HCT116 (cell line): ENCODE measurements around the gene USP15. TPM values are rescaled to one million over a fixed set of nuclear protein-coding genes. Genes with fewer than 3 reads are reported as not detected.
"Not testable (repeated sequence)": the region's sequence is repeated elsewhere in the genome, so short reads cannot be mapped to it uniquely, and the experiment has no call there.

Source experiments
- ATAC-seq: fragments of 200-7000 bp; cut with Tn5 transposase; 2 replicates; pipeline ENCODE4 v1.9.1; 2020; ENCODE audit warnings: mild to moderate bottlenecking, moderate library complexity
- BruUV-seq: library from RNA; stranded (reverse); fragments of 400-500 nt; replicated peaks from 2 replicates; lab custom pipeline; 2021; lab: Mats Ljungman, UMichigan
- CTCF ChIA-PET: fragments of 300-600 bp; sonication (Branson Sonifier 250); formaldehyde crosslinking; loops from one replicate; lab custom pipeline; 2021; ENCODE audit warnings: antibody characterized with exemption; lab: Charles Lee
- POLR2A ChIA-PET: fragments of 300-600, 350-600 bp; sonication (Branson Sonifier 250); formaldehyde crosslinking; loops from one replicate; lab custom pipeline; 2021; ENCODE audit warnings: antibody characterized with exemption; lab: Charles Lee
- RAD21 ChIA-PET, 2 experiments: fragments of 300-600 bp; sonication (Branson Sonifier 250); formaldehyde crosslinking; loops; one replicate each; lab custom pipeline; 2023; ENCODE audit warnings: low total read pairs in 2 of 2; ENCODE audit not compliant: uncharacterized antibody in 2 of 2, unreplicated experiment in 2 of 2, low non-redundant PET in 1 of 2; lab: Charles Lee
- DNase-seq: peaks from one replicate; pipeline ENCODE4 v3.0.0-alpha.2; 2010; ENCODE audit warnings: low read depth, low spot score
- H2AFZ ChIP-seq: fragments of 200-600 bp; shearing (Covaris generic), sonication (generic); 2 replicates; pipeline ENCODE4 v1.6.1; 2017; ENCODE audit warnings: low read depth, mixed run types, mixed read lengths, antibody characterized with exemption, low read length; ENCODE audit not compliant: poor library complexity, severe bottlenecking
- H3K27ac ChIP-seq: 2 replicates; pipeline ENCODE4 v1.5.1; 2012; ENCODE audit warnings: low read depth, low read length
- H3K27me3 ChIP-seq: fragments of 200-600 bp; sonication (generic); 2 replicates; pipeline ENCODE4 v1.6.1; 2016; ENCODE audit warnings: mixed run types, low read length, mixed read lengths; ENCODE audit not compliant: insufficient read depth
- H3K36me3 ChIP-seq, 2 experiments: fragments of 200-500 bp in 1 of 2; fragments of 200-600 bp in 1 of 2; sonication (Bioruptor generic) in 1 of 2; sonication (generic) in 1 of 2; 2 replicates each; pipeline versions ENCODE4 v1.5.1 to v1.6.1; 2014 to 2016; ENCODE audit warnings: low read length in 2 of 2, inconsistent platforms in 1 of 2, mixed read lengths in 1 of 2, mixed run types in 1 of 2; ENCODE audit not compliant: insufficient read depth in 2 of 2, control insufficient read depth in 1 of 2
- H3K4me1 ChIP-seq, 2 experiments: fragments of 200-600 bp in 1 of 2; sonication (generic) in 1 of 2; 2 replicates each; pipeline versions ENCODE4 v1.5.1 to v1.6.1; 2012 to 2017; ENCODE audit warnings: low read length in 2 of 2, inconsistent platforms in 1 of 2, mild to moderate bottlenecking in 1 of 2, mixed read lengths in 1 of 2, mixed run types in 1 of 2, moderate library complexity in 1 of 2; ENCODE audit not compliant: insufficient read depth in 2 of 2, control insufficient read depth in 1 of 2
- H3K4me2 ChIP-seq: fragments of 200-600 bp; sonication (generic); 2 replicates; pipeline ENCODE4 v1.6.1; 2017; ENCODE audit warnings: mixed run types, low read length, mixed read lengths
- H3K4me3 ChIP-seq, 2 experiments: fragments of 200-600 bp in 1 of 2; sonication (generic) in 1 of 2; replicated peaks in 1 of 2; 2 replicates each; pipeline ENCODE4 v1.5.1; 2011 to 2016; ENCODE audit warnings: low read length in 2 of 2, control low read depth in 1 of 2, low read depth in 1 of 2, mild to moderate bottlenecking in 1 of 2, mixed read lengths in 1 of 2, mixed run types in 1 of 2
- H3K79me2 ChIP-seq: fragments of 200-600 bp; sonication (generic); 2 replicates; pipeline ENCODE4 v1.6.1; 2017; ENCODE audit warnings: mild to moderate bottlenecking, mixed run types, low read length, moderate library complexity, mixed read lengths; ENCODE audit not compliant: insufficient read depth
- H3K9ac ChIP-seq: fragments of 200-600 bp; sonication (generic); 2 replicates; pipeline ENCODE4 v1.6.1; 2016; ENCODE audit warnings: low read length, mixed read lengths
- H3K9me2 ChIP-seq: fragments of 200-600 bp; sonication (generic), shearing (Covaris generic); 2 replicates; pipeline ENCODE4 v1.6.1; 2017; ENCODE audit warnings: mixed run types, mild to moderate bottlenecking, moderate library complexity; ENCODE audit not compliant: insufficient read depth
- H3K9me3 ChIP-seq, 2 experiments: fragments of 200-500 bp in 1 of 2; fragments of 200-600 bp in 1 of 2; sonication (Bioruptor generic) in 1 of 2; sonication (generic) in 1 of 2; 2 replicates each; pipeline ENCODE4 v1.6.1; 2014 to 2017; ENCODE audit warnings: low read length in 2 of 2, mixed read lengths in 2 of 2, inconsistent platforms in 1 of 2, low read depth in 1 of 2, mild to moderate bottlenecking in 1 of 2, mixed run types in 1 of 2, moderate library complexity in 1 of 2; ENCODE audit not compliant: control insufficient read depth in 1 of 2, insufficient read depth in 1 of 2
- H4K20me1 ChIP-seq: fragments of 200-600 bp; sonication (generic), shearing (Covaris generic); 2 replicates; pipeline ENCODE4 v1.6.1; 2017; ENCODE audit warnings: mixed run types, mild to moderate bottlenecking, moderate library complexity; ENCODE audit not compliant: insufficient read depth
- CEBPB ChIP-seq: IDR thresholded peaks from 2 replicates; pipeline ENCODE4 v1.6.1; 2012; ENCODE audit warnings: low read depth
- ELF1 ChIP-seq: IDR thresholded peaks from 2 replicates; pipeline ENCODE4 v1.6.1; 2012; ENCODE audit warnings: low read depth, borderline replicate concordance
- EZH2 ChIP-seq: fragments of 200-600 bp; sonication (generic); IDR thresholded peaks from 2 replicates; pipeline ENCODE4 v1.6.1; 2017; ENCODE audit warnings: antibody characterized with exemption, mixed run types
- SP1 ChIP-seq: IDR thresholded peaks from 2 replicates; pipeline ENCODE4 v1.6.1; 2012; ENCODE audit warnings: low read depth
- ZNF274 ChIP-seq: fragments of 200-500 bp; sonication (Bioruptor generic); IDR thresholded peaks from 2 replicates; pipeline ENCODE4 v1.6.1; 2014; ENCODE audit warnings: mild to moderate bottlenecking, low read depth, low read length, inconsistent platforms
- intact Hi-C: fragments of 100-400 bp; cut with micrococcal nuclease; formaldehyde crosslinking; loops from 2 replicates; pipeline ENCODE4 v1.10.0; 2022
- total RNA-seq: library from RNA; stranded (reverse); gene quantifications from one replicate; pipeline ENCODE4 v1.2.1, GENCODE V29; 2021; ENCODE audit not compliant: unreplicated experiment
- TF ChIP-seq, protein P1 (sequence below), 3 experiments: fragments of 200-600 bp in 1 of 3; sonication (generic) in 1 of 3; IDR thresholded peaks in 2 of 3; conservative IDR thresholded peaks in 1 of 3; 2 replicates each; pipeline ENCODE4 v1.5.1; 2012 to 2017; ENCODE audit warnings: low read depth in 2 of 3, low read length in 2 of 3, antibody characterized with exemption in 1 of 3, borderline replicate concordance in 1 of 3, control low read depth in 1 of 3, mild to moderate bottlenecking in 1 of 3, mixed read lengths in 1 of 3, mixed run types in 1 of 3, moderate library complexity in 1 of 3; ENCODE audit not compliant: insufficient read depth in 1 of 3

The USP15 gene
- total RNA-seq, 1 experiment from 2014 or later: 49.5 TPM

- TF ChIP-seq EZH2 (no peak), ELF1 (no peak), CEBPB (no peak), ZNF274 (no peak), SP1 (no peak)
- TF ChIP-seq, protein P1, sequence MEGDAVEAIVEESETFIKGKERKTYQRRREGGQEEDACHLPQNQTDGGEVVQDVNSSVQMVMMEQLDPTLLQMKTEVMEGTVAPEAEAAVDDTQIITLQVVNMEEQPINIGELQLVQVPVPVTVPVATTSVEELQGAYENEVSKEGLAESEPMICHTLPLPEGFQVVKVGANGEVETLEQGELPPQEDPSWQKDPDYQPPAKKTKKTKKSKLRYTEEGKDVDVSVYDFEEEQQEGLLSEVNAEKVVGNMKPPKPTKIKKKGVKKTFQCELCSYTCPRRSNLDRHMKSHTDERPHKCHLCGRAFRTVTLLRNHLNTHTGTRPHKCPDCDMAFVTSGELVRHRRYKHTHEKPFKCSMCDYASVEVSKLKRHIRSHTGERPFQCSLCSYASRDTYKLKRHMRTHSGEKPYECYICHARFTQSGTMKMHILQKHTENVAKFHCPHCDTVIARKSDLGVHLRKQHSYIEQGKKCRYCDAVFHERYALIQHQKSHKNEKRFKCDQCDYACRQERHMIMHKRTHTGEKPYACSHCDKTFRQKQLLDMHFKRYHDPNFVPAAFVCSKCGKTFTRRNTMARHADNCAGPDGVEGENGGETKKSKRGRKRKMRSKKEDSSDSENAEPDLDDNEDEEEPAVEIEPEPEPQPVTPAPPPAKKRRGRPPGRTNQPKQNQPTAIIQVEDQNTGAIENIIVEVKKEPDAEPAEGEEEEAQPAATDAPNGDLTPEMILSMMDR (IDR thresholded peaks at IDR 0.05 in 2 of 3, conservative IDR thresholded peaks at IDR 0.05 in 1 of 3; ENCODE audit: borderline replicate concordance in 1 of 3, insufficient read depth in 1 of 3, low read depth in 2 of 3, low read length in 2 of 3): no peak
- TF ChIP-seq, all 23 proteins: peak for 0
- H3K36me3 ChIP-seq: no peaks in the 10 kb centered on the region
- CTCF ChIA-PET: no interaction called here
- H3K9me3 ChIP-seq: no peaks in the 10 kb centered on the region
- 0 out of 2 replicates have a peak, but pooled peaks cover under 1% of the 10 kb centered on the region for H3K79me2 ChIP-seq
- no peaks in the 10 kb centered on the region for H3K4me1 ChIP-seq
- no peak overlapping the region for H3K9ac ChIP-seq
- RAD21 ChIA-PET: no interaction called here
- no peak overlapping the region for H3K4me3 ChIP-seq
- H3K27ac ChIP-seq: no peak overlapping the region
- POLR2A ChIA-PET: no interaction called here
- no TSS peak for BruUV-seq
- DNase-seq: no peak
- H2AFZ ChIP-seq: no peak overlapping the region
- ATAC-seq: no peak
- intact Hi-C loops: no loop called here
- no peak overlapping the region for H3K4me2 ChIP-seq
- H4K20me1 ChIP-seq: no peaks in the 10 kb centered on the region
- H3K9me2 ChIP-seq: no peaks in the 10 kb centered on the region
- no peaks in the 10 kb centered on the region for H3K27me3 ChIP-seq
Observed at GRCh38 chr12:62363506-62363905, 103.3 kb downstream of the USP15 start.

- POLR2A ChIA-PET: not testable (repeated sequence)
Observed at GRCh38 chr12:62364697-62365096, 104.5 kb downstream of the USP15 start.

DNA sequence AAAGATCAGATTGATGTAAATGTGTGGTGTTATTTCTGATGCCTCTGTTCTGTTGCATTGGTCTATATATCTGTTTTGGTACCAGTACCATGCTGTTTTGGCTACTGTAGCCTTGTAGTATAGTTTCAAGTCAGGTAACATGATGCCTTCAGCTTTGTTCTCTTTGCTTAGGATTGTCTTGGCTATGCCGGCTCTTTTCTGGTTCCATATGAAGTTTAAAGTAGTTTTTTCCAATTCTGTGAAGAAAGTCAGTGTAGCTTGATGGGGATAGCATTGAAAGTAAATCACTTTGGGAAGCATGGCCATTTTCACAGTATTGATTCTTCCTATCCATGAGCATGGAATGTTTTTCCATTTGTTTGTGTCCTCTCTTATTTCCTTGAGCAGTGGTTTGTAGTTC is 105.6 kb downstream of the USP15 start:
- not testable (repeated sequence) for DNase-seq, ATAC-seq, BruUV-seq

More at GRCh38 chr12:62364697-62365096, 104.5 kb downstream of the USP15 start:
- H3K79me2 ChIP-seq, H3K27me3 ChIP-seq, H2AFZ ChIP-seq, H3K27ac ChIP-seq, RAD21 ChIA-PET, H3K36me3 ChIP-seq, ATAC-seq, H3K4me3 ChIP-seq, H3K9ac ChIP-seq, H3K4me1 ChIP-seq, BruUV-seq, H4K20me1 ChIP-seq, CTCF ChIA-PET, intact Hi-C loops, DNase-seq, H3K9me2 ChIP-seq, H3K9me3 ChIP-seq, H3K4me2 ChIP-seq: not testable (repeated sequence)

More for the DNA sequence above, 105.6 kb downstream of the USP15 start:
- intact Hi-C loops, H3K4me2 ChIP-seq, POLR2A ChIA-PET, H3K4me3 ChIP-seq, H3K36me3 ChIP-seq, H3K9ac ChIP-seq, H3K9me2 ChIP-seq, H4K20me1 ChIP-seq, RAD21 ChIA-PET, H2AFZ ChIP-seq, H3K9me3 ChIP-seq, CTCF ChIA-PET, H3K27ac ChIP-seq, H3K27me3 ChIP-seq, H3K4me1 ChIP-seq: not testable (repeated sequence)
- H3K79me2 ChIP-seq: 0 out of 2 replicates have a peak, but pooled peaks cover 12% of the 10 kb centered on the region
